Hepatic stellate cell (primary cell): ENCODE data around the gene PCSK1.
"Not testable (repeated sequence)": the region's sequence is repeated elsewhere in the genome, so short reads cannot be mapped to it uniquely, and the experiment has no call there.

Source experiments
- DNase-seq: peaks from one replicate; pipeline ENCODE4 v3.0.0; 2011; ENCODE audit warnings: low spot score

Gene PCSK1

DNA sequence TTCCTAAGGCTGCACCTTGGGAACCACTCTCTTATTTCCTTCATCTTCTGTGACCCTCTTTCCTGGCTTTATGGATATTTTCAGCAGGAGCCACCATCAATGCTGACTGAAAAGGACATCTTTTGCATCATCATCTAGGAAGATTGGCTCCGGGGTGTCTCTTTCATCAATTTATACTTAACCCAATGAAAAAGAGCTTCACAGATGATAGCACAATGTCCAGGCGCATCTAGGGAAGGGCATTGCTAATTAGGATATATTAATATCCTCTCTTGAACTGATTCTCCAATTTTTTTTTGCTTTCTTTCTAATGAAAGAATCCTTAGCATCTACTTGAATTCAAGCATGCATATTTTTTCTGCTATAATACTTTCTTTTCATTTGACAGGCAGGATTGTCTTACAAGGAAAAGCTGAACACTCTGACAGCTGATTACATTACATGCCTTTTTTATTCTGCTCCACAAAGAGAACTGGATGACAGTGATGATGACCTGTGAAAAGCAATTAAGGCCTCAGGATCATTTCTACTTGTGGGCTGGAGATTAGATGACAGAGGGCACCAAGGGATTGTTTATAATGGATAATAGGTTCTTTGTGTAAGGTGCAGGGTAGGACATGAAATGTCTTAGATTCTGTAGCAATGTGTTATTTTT, 60.2 kb downstream of the PCSK1 start:
- no peak for DNase-seq

DNA sequence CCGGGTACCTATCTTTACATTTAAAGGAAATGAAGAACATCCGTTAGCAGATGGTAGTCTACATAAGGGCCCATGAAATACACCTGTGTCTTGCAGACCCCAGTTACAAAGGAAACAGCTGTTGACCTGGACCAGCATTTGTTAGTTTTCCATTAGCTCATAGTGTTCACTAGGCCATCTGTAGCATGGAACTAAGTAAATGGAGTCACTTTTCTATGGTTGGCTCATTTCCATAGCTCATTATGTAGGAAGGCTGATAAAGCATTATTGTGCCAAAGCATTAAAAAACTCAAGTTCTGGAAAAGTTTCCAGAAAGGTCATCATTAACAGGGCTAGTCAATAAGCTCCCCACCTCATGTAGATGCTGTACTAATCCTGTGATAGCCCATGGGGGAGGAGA, 62.1 kb downstream of the PCSK1 start:
- DNase-seq, result no peak

DNA sequence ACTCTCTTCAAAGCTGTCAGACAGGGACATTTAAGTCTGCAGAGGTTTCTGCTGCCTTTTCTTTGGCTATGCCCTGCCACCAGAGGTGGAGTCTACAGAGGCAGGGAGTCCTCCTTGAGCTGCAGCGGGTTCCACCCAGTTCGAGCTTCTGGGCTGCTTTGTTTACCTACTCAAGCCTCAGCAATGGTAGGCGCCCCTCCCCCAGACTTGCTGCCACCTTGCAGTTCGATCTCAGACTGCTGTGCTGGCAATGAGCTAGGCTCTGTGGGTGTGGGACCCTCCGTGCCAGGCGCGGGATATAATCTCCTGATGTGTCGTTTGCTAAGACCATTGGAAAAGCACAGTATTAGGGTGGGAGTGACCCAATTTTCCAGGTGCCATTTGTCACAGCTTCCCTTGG, 65.7 kb downstream of the PCSK1 start:
- not testable (repeated sequence) for DNase-seq

DNA sequence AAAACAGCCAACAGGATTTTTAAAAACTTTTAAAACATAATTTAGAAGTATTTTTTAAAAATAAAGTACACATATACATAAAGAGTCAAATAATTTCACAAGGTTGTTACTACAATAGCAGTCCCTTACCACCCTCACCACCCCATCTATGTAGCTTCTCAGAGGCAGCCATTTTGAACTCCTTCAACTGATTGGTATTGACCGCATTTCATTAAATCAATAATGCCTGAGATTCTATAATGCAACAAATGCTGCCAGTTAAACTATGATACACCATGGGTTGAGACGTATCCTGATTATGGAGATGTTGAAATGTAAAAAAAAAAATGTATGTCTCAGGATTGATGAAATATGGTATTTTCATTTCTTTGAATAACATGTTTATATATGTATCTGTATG, 78.8 kb downstream of the PCSK1 start:
- no peak for DNase-seq

DNA sequence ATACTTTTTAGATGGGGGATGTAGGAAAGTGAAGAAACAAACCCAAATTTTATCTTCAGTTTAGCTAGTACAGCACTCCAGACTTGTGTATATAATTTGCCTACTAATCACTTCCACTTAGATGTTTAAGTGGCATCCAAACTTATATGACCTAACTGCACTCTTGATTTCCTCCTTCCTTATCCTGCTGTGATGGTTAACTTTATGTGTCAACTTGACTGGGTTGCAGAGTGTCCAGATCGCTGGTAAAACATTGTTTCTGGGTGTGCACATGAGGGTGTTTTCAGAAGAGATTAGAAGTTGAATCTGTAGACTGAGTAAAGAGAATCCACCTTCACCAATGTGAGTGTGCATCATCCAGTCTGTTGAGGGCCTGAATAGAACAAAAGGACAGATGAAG, 79.8 kb downstream of the PCSK1 start:
- DNase-seq, result no peak

DNA sequence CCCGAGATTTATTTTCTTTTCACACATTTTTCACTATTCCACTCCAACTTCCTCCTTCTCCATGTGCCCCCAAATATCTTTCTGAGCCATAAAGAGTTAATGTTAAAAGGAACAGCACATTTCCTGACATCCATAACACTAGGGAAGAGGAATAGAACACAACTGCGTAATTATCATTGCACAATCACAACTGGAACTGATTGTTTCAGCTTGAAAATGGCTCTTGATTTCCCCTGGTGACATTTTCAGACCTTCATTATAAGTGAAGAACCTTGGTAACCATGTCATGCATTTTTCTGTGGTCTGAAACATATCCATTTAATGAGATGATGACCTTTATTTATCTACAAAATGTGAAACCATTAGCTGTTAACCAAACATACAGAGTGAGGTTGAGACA, 82.4 kb downstream of the PCSK1 start:
- no peak for DNase-seq

DNA sequence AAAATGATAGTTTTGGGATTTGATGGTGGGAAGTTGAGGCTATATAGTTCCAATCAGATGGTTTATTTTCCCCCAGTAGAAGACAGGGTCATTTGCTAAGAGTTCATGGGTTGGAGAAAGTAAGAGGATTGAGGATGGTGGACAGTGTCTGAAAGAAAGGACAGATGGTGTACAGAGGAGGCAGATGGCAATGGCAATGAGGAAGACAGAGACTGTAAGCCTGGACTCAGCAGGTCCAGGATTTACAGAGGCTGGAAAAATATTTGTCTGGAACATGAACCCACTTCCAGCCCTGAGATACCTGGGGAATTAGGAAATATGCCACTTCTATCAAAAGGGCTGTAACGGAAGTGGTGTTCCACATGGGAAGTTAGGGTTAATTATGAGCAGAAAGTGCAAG, 84.5 kb downstream of the PCSK1 start:
- no peak for DNase-seq

DNA sequence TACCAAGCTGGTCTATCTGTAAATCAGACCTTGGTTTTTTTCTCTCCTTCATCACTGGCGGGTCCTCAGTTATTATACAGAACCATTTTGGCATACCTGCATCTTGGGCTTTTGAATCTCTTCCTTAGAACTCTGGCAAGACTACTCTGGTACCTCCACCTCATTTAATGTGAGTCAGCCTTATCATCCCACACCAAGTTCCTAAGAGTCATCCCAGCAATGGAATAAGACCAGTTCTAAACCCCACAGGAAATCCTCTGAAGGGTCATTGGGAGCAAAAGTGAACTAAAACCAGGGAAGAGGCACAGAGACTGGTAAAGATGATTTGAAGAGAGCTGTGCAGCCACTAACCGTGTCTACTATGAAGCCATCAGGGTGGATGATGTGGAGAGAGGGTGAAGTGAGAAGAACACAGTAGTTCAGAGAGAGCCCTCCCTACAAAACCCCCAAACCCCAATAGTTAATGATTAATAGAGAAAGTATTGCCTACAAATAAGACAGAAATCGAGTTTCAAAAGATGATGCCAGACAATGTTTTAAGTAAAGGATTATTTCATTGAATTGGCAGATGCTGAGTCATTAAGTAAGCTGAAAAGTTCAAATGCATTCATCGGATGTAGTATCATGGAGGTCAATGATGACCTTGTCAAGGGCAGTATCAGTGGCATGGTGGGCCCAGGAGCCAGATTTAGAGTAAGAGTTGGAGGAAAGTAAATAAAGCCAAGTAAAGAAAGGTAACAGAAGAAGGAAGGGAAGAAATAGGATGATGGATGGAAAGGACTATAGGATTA, 85.4 kb downstream of the PCSK1 start:
- DNase-seq, result no peak

DNA sequence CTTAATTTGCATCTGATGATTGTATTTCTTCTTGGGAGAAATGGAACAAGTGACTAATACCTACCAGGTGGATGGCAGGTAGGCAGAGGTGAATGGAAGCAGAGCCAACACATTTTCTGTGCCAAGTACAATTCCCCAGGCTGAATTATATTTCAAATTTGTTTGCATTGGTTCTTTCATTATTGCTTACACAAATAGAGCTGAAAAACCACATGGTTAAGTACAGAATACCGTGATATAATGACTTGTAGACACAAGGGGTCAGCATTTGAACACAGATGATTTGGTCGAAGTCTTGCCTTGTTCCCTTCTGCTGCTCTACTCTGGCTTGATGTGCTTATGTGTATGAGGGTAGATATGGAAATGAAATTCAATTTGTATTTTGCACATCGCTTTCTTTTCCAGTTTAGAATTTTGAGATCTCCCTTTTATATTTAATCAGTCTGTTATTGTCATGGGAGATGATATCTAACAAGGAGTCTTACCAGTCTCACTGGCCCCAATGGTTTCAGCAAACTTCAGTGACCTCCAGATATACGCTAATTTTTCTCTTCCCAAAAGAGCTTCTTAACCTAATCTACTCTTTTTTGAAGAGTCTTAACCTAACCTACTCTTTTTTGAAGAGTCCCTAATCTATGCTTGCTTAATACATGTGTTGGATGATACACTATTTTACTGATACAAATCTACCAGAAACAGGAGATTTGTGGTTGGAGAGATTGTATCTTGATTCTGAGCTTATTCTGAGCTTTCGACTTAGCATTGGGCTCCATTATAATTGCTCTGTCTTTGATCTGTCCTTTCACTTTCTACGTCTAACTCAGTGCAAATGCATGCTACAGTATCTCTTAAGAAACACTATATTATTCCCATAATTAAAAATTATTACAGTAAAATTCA, 88.1 kb downstream of the PCSK1 start:
- peak; percentile 31 for DNase-seq

DNA sequence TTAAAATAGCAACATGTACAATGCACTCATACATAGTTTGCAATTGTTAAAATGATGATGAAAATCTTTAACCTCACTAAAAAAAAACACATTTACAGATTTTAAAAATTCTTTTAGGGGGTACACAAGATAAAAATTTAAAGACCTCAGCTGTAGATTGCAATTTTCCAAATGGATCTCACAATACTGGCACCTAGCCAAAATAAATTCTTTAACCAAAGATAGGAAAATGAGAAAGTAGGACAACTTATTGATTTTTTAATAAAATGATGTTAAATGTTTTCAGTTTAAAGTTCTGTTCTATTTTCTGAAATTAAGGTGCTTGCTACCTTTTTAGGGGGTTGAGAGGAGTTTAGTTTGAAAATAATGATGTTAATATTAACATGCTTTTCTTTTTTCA, 90.0 kb downstream of the PCSK1 start:
- DNase-seq, result no peak

DNA sequence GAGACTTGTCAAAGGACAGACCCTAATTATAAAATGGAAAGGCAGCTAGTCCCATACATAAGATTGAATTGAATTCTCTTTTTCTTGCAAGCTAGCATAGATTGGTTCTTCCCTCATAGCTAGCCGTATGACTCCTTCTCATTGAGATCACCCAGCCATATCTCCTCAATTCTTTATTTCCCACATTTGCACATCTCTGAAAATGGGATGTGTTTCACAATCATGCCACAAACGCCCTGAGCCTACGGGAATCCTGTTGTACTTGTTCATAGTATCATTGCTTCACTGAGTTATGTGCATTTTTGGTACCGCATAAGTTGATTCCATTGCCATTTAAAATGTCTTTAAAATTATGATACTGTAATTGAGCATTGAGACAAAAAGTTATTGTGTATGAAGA, 90.5 kb downstream of the PCSK1 start:
- DNase-seq, result no peak
